LNCaP clone FGC (cell line): ENCODE data around the gene GFAP.

Source experiments
- DNase-seq: peaks from one replicate; pipeline ENCODE4 v3.0.0-alpha.2; 2011; ENCODE audit warnings: low read depth
- H3K4me3 ChIP-seq: 2 replicates; pipeline ENCODE4 v1.5.1; 2011; ENCODE audit warnings: mild to moderate bottlenecking, low read depth, low read length, control low read depth
- CTCF ChIP-seq: IDR thresholded peaks from 2 replicates; pipeline ENCODE4 v1.5.1; 2012; ENCODE audit warnings: mild to moderate bottlenecking; ENCODE audit not compliant: control insufficient read depth, insufficient read depth; ENCODE audit errors: extremely low read depth

GFAP gene

GRCh38 chr17:44919885-44920564 lies 4.7 kb upstream of the GFAP start:
- H3K4me3 ChIP-seq = no peak overlapping the region
- peak; percentile 98 for TF ChIP-seq CTCF
- peak; percentile 45 for DNase-seq

GRCh38 chr17:44919411-44919810 lies 4.1 kb upstream of the GFAP start:
- no peak for TF ChIP-seq CTCF
- no peak for DNase-seq
- no peak overlapping the region for H3K4me3 ChIP-seq

GRCh38 chr17:44918006-44918405 lies 2.7 kb upstream of the GFAP start:
- DNase-seq = no peak
- TF ChIP-seq CTCF = no peak
- no peak overlapping the region for H3K4me3 ChIP-seq

- TF ChIP-seq CTCF = no peak
Observed at GRCh38 chr17:44917456-44917855, 2.2 kb upstream of the GFAP start.

GRCh38 chr17:44916781-44917241 lies 1.5 kb upstream of the GFAP start:
- no peak for TF ChIP-seq CTCF
- no peak for DNase-seq
- H3K4me3 ChIP-seq = no peak overlapping the region

More at GRCh38 chr17:44917456-44917855, 2.2 kb upstream of the GFAP start:
- no peak for DNase-seq
- H3K4me3 ChIP-seq = no peak overlapping the region

- no peak for TF ChIP-seq CTCF
- no peak overlapping the region for H3K4me3 ChIP-seq
Observed at GRCh38 chr17:44915862-44916780, 821 bp upstream of the GFAP start.

More at GRCh38 chr17:44915862-44916780, 821 bp upstream of the GFAP start:
- DNase-seq = no peak
